Measurements from ENCODE around the gene G2E3. TPM values are rescaled to one million over a fixed set of nuclear protein-coding genes. Genes with fewer than 3 reads are reported as not detected.
A peak's percentile ranks its signal among the peaks of the same experiment; 100 is the strongest.

G2E3 gene
- total RNA-seq, 1 experiment from 2014 or later, result 51.5 TPM

DNA sequence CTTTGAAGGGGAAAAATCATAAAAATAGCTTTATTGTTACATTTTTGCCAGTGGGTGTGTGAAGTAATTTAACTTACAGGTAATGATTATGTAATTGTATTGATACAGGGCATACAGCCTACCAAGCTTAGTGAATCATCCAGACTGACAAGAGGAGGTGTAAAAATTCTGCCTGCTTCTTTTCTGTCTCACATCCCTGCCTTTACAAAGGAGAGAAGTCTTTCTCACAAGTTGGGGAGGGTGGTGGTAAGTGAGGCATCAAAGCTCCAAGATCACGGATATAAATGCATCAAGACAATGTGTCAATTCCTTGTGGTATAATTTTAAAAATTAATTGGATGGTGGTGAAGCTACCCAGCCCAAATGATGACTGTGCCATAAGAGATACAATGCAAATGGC, 39.0 kb upstream of the G2E3 start:
- Histone ChIP-seq H3K27me3 (replicated peaks; ENCODE audit: insufficient read depth, low read depth, low read length, poor library complexity) (peaks cover 28% of the 10 kb centered on the region), H3K4me1 (ENCODE audit: insufficient read depth, low read length, poor library complexity, severe bottlenecking) (no peaks in the 10 kb centered on the region), H3K36me3 (ENCODE audit: insufficient read depth, low read length, poor library complexity, severe bottlenecking) (no peaks in the 10 kb centered on the region), H3K4me3 (ENCODE audit: low read depth, low read length, poor library complexity, severe bottlenecking) (no peak overlapping the region), H3K27ac (ENCODE audit: low read depth, low read length, poor library complexity, severe bottlenecking) (no peak overlapping the region), H3K9me3 (ENCODE audit: low read depth, low read length, poor library complexity, severe bottlenecking) (no peaks in the 10 kb centered on the region)
- no peak for TF ChIP-seq EZH2 (IDR thresholded peaks at IDR 0.05; ENCODE audit: borderline replicate concordance, low read depth, low read length, poor library complexity, severe bottlenecking)
- TF ChIP-seq, protein P1, sequence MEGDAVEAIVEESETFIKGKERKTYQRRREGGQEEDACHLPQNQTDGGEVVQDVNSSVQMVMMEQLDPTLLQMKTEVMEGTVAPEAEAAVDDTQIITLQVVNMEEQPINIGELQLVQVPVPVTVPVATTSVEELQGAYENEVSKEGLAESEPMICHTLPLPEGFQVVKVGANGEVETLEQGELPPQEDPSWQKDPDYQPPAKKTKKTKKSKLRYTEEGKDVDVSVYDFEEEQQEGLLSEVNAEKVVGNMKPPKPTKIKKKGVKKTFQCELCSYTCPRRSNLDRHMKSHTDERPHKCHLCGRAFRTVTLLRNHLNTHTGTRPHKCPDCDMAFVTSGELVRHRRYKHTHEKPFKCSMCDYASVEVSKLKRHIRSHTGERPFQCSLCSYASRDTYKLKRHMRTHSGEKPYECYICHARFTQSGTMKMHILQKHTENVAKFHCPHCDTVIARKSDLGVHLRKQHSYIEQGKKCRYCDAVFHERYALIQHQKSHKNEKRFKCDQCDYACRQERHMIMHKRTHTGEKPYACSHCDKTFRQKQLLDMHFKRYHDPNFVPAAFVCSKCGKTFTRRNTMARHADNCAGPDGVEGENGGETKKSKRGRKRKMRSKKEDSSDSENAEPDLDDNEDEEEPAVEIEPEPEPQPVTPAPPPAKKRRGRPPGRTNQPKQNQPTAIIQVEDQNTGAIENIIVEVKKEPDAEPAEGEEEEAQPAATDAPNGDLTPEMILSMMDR (conservative IDR thresholded peaks at IDR 0.05; ENCODE audit: low read depth, low read length), result no peak
- ChIA-PET POLR2A (ENCODE audit: low non-redundant PET) (no interaction called here), CTCF (no interaction called here)
- DNase-seq (ENCODE audit: low spot score), result no peak
- no TSS peak for BruUV-seq (replicated peaks)
- intact Hi-C loops (cut with micrococcal nuclease; ENCODE audit: unreplicated experiment), result loop anchor here (10.0 kb wide), 1 partner anchor 1765 kb away; no protein-coding TSS in a partner anchor

DNA sequence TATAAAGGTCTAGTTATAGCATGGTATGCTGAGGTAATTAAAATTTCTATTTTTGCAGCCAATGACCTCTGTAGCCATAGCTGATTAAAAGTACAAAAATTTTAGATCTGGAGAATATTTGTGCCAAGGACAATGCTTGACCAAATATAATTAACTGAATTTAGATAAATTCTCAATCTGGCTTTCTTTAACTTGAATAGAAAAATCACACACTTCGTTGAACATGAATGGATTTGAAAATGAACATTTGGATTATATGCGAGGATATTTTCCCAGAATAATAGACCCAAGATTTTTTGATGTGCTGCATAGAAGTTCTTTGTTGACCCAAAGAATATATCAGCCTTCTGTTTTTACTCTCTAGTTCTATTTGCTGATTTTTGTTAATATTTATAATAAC, 38.4 kb upstream of the G2E3 start:
- ChIA-PET CTCF (no interaction called here), POLR2A (ENCODE audit: low non-redundant PET) (no interaction called here)
- H3K4me3 ChIP-seq (ENCODE audit: low read depth, low read length, poor library complexity, severe bottlenecking), result no peak overlapping the region
- peaks cover 22% of the 10 kb centered on the region for H3K27me3 ChIP-seq (replicated peaks; ENCODE audit: insufficient read depth, low read depth, low read length, poor library complexity)
- TF ChIP-seq, protein P1 (conservative IDR thresholded peaks at IDR 0.05; ENCODE audit: low read depth, low read length), result no peak
- no peak for TF ChIP-seq EZH2 (IDR thresholded peaks at IDR 0.05; ENCODE audit: borderline replicate concordance, low read depth, low read length, poor library complexity, severe bottlenecking)
- DNase-seq (ENCODE audit: low spot score), result no peak
- H3K4me1 ChIP-seq (ENCODE audit: insufficient read depth, low read length, poor library complexity, severe bottlenecking), result no peaks in the 10 kb centered on the region
- no peak overlapping the region for H3K27ac ChIP-seq (ENCODE audit: low read depth, low read length, poor library complexity, severe bottlenecking)
- no peaks in the 10 kb centered on the region for H3K36me3 ChIP-seq (ENCODE audit: insufficient read depth, low read length, poor library complexity, severe bottlenecking)
- intact Hi-C loops (cut with micrococcal nuclease; ENCODE audit: unreplicated experiment), result loop anchor here (10.0 kb wide), 1 partner anchor 1766 kb away; no protein-coding TSS in a partner anchor
- BruUV-seq (replicated peaks), result no TSS peak
- no peaks in the 10 kb centered on the region for H3K9me3 ChIP-seq (ENCODE audit: low read depth, low read length, poor library complexity, severe bottlenecking)

DNA sequence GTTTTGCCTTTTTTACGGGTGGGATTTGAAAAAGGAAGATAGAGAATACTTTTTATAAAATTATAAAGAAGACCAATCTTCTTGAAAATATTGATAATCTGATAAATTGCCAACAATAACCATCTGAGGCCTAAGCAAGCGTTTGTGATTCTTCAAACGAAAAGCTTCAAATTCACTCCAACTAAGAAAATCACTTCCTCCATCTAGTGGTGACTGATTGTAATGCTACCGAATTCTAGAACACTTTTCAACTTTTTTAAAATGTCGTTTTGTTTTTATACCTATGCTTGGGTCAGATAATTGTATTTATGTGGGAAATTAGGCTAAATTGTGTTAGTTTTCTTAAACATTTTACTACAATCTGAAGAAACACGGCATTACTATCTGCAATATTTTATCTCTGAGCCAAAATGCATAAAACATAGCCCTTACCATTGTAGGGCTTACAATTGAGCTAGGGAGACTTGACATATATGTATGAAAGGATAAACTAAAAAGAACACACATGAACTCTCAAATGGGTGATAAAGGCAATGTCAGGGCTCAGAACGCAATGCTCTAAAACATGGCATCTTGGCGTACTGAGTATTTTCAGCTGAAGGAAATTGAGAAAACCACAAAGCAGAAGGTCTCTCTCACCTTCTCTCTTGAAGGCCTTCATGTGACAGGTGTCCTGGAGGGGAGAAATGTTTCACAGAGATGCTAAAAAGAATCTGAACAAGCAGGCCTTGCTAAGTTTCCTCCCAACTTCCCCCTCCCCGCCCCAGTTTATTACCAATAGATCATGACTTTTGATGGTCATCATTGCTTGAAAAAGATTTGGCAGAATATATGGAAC, 36.8 kb upstream of the G2E3 start:
- DNase-seq (ENCODE audit: low spot score), result peak; percentile 46
- BruUV-seq (replicated peaks), result no TSS peak
- ChIA-PET CTCF (interaction anchor here (0.7 to 0.9 kb wide), 3 partner anchors 31 to 147 kb away, joined by 3 to 4 read pairs (median 4); no protein-coding TSS in a partner anchor), POLR2A (ENCODE audit: low non-redundant PET) (no interaction called here)
- Histone ChIP-seq H3K27me3 (replicated peaks; ENCODE audit: insufficient read depth, low read depth, low read length, poor library complexity) (peaks cover 6% of the 10 kb centered on the region), H3K4me1 (ENCODE audit: insufficient read depth, low read length, poor library complexity, severe bottlenecking) (no peaks in the 10 kb centered on the region), H3K27ac (ENCODE audit: low read depth, low read length, poor library complexity, severe bottlenecking) (no peak overlapping the region), H3K4me3 (ENCODE audit: low read depth, low read length, poor library complexity, severe bottlenecking) (no peak overlapping the region), H3K9me3 (ENCODE audit: low read depth, low read length, poor library complexity, severe bottlenecking) (no peaks in the 10 kb centered on the region), H3K36me3 (ENCODE audit: insufficient read depth, low read length, poor library complexity, severe bottlenecking) (no peaks in the 10 kb centered on the region)
- intact Hi-C loops (cut with micrococcal nuclease; ENCODE audit: unreplicated experiment), result loop anchor here (1.0 to 10.0 kb wide), 2 partner anchors 147 to 1767 kb away; no protein-coding TSS in a partner anchor
- TF ChIP-seq, protein P1 (conservative IDR thresholded peaks at IDR 0.05; ENCODE audit: low read depth, low read length), result peak; percentile 77
- no peak for TF ChIP-seq EZH2 (IDR thresholded peaks at IDR 0.05; ENCODE audit: borderline replicate concordance, low read depth, low read length, poor library complexity, severe bottlenecking)
